NCI-H2227 (cell line): ENCODE measurements around the gene ARL6IP5.
A peak's percentile ranks its signal among the peaks of the same experiment; 100 is the strongest.

Experiments
- DNase-seq: peaks from one replicate; lab custom pipeline; 2025; ENCODE audit not compliant: unreplicated experiment; lab: John Stamatoyannopoulos, UW

The ARL6IP5 gene, protein sequence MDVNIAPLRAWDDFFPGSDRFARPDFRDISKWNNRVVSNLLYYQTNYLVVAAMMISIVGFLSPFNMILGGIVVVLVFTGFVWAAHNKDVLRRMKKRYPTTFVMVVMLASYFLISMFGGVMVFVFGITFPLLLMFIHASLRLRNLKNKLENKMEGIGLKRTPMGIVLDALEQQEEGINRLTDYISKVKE

DNA sequence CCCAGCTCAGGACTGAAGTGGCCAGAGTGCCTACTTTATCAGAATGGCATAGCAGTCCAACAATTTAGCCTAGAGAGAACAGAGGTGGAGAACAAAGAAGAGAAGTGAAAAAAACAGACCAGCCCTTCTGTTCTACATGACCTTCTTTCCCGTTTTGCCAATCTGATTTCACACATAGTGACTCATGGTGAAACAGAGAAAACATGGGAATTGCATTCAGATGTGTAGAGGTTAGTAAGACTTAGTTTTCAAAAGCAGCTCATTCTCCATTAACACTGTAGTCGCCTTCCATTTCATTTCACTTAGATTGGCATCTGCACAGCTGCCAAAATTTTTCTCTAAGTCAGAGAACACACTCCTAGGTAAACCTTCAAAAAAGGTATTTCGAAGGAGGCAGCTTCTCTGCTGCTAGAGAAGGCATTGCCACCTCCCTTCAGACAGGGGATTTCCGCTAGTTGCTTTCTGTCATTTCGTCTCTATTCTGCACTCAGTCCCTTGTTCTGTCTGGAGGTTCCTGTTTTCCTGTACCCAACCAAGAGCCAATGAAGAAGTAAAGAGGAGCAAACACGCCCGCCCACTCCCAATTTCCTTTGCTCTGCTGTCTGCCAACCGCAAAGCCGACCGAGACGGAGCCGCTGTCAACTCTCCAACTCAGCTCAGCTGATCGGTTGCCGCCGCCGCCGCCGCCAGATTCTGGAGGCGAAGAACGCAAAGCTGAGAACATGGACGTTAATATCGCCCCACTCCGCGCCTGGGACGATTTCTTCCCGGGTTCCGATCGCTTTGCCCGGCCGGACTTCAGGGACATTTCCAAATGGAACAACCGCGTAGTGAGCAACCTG lies at the start of gene ARL6IP5:
Gene ARL6IP5 (plus strand): TSS at position 612 of the 842 bp plus-strand sequence. CDS start 111 bp downstream, at position 723.
- peak; percentile 83 for DNase-seq

DNA sequence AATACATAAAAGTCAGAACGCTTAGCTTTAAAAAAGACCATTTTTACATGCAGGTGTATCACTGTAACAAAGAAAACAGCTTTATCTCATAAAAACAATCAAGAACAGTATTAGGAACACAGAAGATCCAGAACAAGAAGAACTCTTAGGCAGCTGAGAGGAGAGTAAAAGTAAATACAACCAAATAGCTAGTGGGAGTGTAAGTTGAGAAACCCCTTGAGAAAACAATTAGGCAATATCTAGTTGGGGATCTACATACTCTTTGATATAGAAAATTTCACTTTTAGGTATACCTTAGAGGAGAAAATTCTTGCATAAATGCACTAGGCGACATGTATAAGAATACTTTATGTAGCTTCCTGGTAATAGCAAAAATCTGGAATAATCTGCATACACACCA lies 40.1 kb upstream of the ARL6IP5 start:
- no peak for DNase-seq

DNA sequence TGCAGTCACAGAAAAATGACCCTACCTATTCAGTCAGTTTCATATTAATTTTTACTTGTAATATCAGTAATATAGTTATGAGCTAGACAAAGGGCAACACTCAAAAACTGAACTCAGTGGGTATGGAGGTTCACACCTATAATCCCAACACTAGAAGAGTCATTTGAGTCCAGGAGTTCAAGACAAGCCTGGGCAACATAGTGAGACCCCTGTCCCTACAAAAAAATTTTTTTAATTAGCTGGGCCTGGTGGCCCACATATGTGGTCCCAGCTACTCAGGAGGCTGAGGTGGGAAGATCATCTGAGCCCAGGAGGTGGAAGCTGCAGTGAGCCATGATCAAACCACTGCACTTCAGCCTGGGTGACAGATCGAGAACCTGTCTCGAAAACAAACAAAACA lies 35.7 kb upstream of the ARL6IP5 start:
- DNase-seq = no peak

DNA sequence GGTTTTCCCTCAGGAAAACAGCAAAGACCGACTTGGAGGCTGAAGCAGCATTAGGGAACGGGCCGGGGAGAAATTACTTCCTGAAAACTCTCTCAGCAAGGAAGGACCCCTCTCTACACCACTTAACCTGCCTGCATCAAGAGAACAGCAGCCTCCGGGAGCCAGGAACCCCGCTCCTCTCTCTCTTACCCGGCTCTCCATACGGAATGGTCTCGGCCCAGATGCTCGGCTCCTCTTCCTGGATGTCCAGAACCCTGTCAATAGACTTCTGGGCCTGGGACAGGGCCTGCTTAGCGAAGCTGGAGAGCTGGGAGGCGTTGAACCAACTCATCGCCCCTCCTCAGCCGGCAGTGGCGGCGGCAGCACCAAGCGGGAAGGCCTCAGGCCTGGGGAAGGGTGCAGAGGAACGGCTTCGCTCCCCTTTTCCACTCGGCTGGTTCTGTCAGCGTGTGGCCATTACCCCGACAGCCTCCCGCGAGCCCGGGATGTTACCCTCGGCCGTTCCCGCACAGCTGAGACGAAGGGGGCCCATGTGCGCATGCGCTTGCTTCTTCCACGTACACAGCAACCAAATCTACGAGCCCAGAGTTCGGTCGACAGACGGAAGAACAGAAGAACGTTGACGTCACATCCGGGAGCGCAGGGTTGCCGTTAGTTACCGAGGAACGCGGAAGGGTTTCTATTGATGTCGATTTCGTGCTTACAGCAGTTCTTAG lies 32.8 kb upstream of the ARL6IP5 start, which contains the start of gene TMF1:
Gene TMF1 (minus strand): TSS at position 578 of the 716 bp plus-strand sequence. CDS start 247 bp downstream, at position 331.
- no peak for DNase-seq

DNA sequence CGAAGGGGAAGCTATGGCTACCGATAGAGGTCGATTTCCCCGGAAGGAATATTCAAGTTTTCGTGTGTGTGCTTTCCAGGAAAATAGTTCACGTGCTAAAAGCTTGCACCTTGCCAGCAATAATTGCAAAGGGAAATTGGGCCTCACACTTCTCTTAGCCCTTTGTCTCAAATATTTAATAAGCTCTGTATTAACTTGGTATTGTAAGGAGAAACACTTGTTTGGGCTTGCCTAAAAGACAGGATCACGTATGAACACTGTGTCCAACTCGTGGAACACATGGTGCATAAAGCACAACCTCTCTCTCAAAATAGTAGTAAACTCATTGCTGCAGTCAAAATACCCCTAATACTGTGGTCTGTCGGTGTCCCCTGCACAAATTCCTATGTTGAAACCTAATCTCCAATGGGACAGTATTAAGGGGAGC lies 32.3 kb upstream of the ARL6IP5 start:
- DNase-seq = no peak

DNA sequence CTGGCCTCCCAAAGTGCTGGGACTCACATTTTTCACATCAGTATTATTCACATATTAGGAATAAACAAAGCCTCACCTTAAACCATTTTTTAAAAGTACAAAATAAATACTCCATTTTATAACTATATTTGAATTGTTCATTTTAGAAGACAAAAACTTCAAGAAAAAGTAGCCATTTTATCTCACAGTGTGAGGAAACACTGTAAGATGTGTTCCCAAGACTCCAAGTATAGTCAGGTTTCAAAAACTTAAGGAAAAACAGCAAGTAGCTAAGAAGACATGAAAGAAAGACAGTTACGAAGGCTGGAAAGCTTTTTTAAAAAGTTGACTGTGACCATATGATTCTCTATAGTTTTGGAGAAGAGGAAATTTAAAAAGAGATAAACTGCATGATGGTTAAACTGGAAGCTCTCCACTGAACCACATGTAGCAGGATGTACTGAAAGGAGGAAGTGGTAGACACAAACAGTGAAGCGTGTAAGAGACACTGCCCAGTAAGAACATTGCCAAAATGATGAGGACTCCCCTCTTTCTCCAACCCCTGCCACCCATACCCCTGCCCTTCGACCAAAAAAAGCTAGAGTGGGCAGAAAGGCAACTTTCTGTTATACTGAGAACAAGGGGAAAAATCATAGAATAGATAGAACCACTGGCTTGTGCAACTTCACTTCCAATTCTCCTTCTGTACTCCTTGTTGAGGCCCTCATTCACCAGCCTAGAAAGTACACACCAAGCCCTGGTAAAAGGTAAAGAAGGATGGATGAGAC lies 26.4 kb upstream of the ARL6IP5 start:
- no peak for DNase-seq

DNA sequence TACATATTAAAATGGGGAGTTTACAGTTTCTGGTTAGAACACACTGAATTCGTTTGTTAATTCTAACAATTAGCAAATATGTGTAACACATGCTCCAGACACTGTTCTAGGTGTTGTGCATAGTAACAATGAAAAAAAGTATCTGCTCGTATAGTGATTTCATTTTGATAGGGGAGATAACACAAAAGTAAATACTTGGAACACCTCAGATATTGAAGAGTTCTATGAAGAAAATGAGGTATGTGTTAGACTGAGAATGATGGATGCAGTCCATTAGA lies 25.9 kb upstream of the ARL6IP5 start:
- no peak for DNase-seq

DNA sequence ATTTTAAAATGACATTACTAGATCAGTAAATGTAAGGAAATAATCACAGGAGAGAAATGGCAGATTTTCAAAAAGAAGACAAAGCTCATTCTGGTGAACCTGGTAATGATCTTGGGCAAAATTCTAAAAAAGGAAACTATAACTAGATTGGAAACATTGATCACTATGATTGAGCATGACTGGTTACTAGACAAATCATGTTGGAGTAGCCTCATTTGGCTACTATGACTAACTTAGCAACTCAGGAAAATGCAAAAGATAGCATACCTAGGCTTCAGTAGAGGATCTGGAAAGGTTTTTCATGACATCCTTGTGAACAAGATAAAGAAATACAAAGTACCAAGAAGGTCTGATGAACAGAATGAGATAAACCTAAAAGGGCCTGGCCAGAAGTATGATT lies 25.0 kb upstream of the ARL6IP5 start:
- DNase-seq = no peak

DNA sequence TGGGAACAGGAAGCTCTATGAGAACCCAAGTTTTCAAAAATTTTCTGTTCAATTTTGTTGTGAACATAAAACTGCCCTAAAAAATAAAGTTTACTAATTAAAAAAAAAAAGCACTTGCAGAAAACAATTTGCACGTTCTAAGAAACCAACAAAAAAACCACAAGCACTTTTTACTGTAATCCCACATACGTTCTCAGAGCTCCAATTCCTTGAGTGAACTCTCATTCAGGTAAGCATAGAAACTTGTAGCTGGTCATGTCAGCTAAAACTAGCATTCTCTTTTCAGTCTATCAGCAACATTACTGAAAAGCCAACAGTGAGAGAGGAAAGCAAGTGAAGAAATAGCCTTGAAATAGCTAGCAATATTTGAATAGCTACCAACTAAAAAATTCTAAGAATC lies 21.1 kb upstream of the ARL6IP5 start:
- no peak for DNase-seq

DNA sequence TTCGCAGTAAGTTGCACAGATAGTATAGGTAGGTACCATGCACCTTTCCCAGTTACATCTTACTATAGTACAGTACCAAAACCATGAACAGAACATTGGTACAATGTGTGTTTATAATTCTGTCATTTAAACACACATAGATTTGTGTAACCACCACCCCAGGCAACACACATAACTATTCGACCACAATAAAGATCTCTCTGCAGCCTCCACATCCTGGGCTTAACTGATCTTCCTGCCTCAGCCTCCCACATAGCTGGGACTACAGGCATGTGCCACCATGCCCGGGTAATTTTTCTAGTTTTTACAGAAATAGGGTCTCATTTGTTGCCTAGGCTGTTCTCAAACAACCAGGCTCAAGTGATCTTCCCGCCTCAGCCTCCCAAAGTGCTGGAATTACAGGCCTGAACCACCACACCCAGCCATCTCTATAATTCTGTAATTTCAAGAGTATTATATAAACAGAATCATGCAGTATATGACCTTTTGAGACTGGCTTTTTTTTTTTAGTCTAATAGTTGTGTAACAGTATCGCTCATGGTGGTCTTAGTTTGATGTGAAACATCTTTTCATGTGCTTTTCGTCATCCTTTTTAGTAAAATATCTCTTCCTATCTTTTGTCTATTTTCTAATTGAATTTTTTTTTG lies 19.3 kb upstream of the ARL6IP5 start:
- DNase-seq = no peak

DNA sequence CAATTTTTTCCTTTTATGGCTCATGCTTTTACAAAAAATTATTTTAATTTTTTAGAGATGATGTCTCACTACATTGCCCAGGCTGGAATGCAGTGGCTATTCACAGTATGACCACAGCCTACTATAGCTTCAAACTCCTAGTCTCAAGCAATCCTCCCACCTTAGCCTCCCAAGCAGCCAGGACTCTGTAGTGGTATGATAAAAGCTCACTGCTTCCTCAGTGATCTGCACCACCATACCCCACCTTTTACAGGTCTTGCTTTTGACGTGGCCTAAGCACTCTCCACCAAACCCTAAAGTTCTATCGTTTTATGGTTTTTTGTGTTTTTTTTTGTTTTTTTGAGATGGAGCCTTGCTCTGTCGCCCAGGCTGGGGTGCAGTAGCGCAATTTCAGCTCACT lies 18.6 kb upstream of the ARL6IP5 start:
- DNase-seq = no peak

DNA sequence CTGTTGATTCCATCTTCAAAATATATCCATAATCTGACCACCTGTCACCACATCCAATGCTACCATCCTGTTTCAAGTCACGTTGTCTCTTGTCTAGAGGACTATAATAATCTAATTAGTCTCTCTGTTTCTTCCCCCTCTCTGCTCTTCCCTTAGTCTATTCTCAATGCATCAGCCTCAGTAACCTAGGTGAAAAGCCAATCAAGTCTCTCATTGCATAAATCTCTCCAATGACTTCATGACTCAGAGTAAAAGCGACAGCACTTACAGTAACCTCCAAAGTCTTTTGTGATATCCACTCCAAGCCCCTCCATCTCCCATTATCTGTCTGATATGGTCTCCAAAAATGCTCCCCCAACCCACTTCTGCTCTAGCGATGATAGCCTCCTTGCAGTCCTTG lies 11.8 kb upstream of the ARL6IP5 start:
- DNase-seq = no peak

DNA sequence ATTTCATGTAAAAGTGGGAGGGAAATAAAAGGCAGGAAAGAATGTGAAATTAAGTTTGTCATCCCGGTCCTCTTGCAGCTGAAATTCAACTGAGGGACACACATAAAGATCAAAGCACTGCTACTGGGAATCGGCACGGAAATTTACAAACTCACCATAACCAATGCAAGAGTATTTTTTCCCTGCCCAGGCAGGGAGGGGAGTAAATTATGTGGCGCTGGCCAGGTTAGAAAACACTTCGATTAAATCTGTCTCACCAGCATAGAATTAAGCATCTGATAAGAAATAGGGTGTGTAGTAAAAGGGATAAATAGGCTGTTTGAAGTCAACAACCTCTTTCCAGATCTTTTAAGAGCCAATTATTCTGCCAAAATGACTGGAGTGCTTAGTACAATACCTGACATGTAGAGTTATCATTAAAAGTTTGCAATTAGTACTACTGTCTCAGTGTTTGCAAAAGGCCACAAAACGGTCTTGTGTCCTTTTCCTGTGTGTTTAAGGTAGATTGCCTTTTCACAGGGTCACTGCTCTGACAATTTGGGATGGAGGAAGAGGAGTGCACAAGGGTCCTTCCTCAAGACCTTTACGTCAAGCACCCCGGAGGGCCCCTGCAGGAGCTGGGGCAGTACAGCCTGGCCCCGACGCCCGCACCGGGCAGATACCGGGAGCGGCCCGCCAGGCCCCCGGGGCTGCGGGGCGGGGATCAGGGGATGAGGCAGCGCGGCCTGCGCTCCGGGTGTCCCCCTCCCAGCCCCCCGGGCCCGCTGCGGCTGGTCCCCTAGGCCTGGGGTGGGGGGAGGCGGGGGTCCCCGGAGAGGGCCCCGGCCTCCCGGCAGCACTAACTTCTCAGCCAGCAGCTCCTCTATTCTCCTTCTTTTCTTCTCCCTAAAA lies 5.2 kb upstream of the ARL6IP5 start:
- peak; percentile 10 for DNase-seq

DNA sequence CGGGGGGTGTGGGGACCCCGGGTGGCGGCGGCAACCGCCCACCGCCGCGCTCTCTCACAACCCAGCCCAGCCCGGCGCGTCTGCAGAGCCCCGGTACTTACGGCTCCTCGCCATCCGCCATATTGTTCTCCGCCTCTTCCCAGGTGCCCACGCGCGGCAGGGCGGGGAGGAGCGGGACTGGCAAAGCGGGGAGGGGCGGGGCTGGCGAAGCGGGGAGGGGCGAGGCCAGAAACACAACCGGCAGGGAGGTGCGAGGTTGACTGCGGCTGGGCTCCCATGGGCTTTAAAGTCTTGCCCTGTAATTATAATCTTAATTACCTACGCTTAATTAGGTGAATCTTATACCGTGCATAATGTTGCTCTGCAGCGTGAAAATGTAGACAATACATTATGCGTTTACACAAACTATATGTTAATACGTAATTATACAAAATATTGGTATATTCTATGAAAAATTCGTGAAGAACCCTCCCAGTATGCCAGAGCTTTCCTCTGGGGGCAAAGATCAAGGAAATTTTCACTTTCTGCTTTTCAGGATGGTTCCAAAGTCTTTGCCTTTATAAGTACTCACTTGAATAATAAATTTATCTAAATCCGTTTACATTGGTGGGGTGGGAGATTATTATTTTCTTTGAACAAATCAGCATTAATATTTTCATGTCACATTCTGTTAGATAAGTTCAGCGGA lies 4.4 kb upstream of the ARL6IP5 start, which contains the start of gene UBA3:
Gene UBA3 (minus strand): TSS at position 133 of the 688 bp plus-strand sequence. CDS start 12 bp downstream, at position 121.
- peak; percentile 87 for DNase-seq

DNA sequence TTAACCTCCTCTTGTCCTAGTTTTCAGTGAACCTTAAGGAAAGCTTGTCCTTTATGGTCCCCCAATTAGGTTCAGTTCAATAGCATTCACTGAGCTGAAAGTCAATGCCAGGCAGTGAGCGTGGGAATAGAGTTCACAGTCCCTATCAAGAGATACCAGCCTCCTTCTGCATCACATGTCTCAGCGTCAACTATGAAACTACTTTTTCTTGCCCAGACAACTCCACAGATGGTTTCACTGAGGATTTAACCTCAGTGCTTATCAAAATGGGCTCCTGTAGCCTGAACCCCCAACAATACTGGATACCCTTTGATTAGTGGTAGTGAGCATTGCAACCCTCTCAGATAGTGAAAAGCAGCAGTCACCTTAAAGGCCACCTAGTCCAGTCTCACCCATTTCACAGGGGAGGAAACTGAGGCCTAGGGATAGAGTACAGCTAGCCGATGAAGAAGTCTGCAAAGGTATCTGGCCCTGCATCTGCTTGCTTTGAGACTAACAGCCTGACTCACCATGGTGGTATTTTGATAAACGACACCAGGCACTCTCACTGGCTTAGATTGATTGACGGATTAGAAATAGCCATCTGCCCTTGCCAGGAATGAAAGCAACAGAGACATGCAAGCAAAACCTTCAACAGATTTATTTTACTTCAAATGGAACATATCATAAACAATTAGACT lies 3.0 kb upstream of the ARL6IP5 start:
- no peak for DNase-seq

DNA sequence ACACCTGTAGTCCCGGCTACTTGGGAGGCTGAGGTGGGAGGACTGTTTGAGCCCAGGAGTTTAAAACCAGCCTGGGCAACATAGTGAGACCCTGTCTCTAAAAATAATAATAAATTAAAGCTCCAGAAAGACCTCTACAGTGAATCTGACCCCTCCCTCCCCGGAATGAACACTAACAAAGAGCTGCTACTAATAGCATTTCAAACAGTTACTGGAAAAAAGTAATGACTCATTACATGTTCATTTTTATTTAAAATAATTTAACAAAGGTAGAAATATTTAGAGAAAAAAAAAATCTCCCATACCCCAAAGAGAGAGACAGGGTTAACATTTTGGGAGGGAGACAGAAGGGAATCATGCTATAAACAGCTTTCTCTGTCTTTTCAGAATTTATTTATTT lies 2.4 kb upstream of the ARL6IP5 start:
- DNase-seq = no peak

DNA sequence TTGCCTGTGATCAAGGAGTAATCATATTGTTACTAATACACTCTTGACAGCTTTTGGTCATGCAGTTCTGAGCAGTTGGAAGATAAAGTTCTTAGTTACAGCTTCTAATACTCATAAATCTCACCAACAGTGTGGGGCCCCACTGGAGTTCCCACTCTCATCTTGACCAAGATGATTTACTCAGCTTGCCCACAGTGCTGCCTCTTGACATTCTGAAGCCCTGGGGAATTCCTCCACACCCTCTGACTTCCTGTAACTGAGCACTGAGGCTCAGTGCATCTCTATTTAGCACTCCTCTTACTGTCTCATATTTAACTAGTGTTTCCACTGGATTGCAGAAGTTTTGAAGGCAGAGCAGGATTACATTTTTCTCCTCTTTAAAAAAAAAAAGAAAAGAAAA lies 1.9 kb upstream of the ARL6IP5 start:
- DNase-seq = no peak

DNA sequence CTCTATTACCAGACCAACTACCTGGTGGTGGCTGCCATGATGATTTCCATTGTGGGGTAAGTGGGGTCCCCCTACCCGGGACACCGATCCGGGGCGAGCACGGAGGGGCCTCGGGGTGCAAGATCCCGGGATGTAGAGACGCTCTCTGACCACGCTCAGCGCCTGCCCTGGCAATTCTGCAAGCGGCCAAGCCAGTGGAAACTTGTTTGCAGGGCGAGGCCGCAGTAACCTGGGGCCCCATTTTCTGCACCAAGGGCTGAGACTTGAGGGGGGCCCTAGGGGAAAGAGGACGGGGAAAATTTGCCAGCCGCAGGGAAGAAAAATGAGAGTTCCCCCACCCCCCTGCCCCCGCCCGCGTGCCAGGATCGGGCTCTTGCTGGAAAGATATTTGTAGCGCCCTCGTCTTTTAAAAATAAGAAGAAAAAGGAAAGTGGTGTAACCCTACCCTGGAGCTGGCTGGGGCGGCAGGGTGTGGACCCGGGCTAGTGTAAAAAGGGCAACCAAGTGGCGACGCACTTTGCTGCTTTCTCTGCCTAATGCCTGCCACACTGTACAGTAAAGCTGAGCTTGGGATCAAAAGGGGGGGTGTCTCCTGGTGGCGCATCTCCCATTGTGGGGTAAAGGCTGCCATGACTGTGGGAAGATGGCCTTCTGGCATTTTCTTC lies 563 bp downstream of the ARL6IP5 start:
- DNase-seq = peak; percentile 1
